C4-2B (cell line): ENCODE measurements around the gene DAZAP1.

Experiments
- ZFX ChIP-seq: fragments of 450-650 bp; IDR thresholded peaks from 2 replicates; pipeline ENCODE4 v1.6.1; 2017
- TF ChIP-seq, protein P1 (sequence below): fragments of 450-650 bp; conservative IDR thresholded peaks from 2 replicates; pipeline ENCODE4 v1.5.1; 2017; ENCODE audit warnings: mild to moderate bottlenecking

DNA sequence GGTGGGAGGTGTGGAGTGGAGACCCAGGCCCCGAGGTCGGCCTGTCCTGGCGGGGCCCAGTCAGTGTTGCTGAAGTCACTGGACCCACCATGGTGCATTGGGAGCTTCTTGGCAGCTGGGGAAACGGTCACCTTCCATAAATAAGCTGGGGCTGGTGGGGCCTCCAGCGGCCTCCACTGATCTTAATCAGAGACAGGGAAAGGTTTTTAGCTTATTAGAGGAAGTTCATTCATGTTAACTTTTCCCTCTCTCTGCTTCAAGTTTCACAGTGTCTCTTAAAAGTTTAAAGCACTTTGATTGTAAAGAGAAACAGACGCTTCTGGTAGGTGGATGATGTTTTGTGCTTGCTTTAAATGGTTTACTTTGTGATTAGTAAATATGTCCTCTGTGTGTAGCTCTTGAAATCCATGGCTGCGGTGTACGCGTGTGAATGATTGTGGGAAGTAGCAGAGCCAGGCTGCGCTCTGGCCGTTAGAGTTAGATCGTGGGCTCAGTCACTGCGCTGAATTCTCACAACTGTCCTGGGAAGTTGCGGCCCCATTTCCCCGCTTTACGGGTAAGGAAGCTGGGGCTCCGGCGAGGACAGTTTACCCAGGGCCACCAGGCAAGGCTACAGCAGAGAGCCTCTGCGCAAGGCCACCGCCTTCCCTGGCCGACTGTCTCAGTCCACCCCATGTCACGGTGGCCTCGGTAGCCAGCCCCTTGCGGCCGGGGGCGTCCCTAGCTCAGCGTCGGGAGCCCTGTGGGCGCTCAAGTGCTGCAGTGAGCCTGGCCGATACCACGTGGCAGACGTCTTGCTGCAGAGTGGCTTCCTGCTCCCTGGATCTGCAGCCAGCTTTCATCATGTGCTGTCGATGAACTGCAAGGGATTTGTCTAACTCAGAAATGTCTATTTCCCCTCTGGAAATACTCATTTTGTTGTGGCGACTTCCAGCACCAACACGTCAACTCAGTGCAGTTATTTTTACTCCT, 40.2 kb upstream of the DAZAP1 start:
- TF ChIP-seq, protein P1, sequence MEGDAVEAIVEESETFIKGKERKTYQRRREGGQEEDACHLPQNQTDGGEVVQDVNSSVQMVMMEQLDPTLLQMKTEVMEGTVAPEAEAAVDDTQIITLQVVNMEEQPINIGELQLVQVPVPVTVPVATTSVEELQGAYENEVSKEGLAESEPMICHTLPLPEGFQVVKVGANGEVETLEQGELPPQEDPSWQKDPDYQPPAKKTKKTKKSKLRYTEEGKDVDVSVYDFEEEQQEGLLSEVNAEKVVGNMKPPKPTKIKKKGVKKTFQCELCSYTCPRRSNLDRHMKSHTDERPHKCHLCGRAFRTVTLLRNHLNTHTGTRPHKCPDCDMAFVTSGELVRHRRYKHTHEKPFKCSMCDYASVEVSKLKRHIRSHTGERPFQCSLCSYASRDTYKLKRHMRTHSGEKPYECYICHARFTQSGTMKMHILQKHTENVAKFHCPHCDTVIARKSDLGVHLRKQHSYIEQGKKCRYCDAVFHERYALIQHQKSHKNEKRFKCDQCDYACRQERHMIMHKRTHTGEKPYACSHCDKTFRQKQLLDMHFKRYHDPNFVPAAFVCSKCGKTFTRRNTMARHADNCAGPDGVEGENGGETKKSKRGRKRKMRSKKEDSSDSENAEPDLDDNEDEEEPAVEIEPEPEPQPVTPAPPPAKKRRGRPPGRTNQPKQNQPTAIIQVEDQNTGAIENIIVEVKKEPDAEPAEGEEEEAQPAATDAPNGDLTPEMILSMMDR: no peak
- TF ChIP-seq ZFX: no peak
